Measurements from ENCODE around the gene RAN. TPM values are rescaled to one million over a fixed set of nuclear protein-coding genes. Genes with fewer than 3 reads are reported as not detected.

Gene RAN
- total RNA-seq, 1 donor from 2014 or later = 748 TPM

GRCh38 chr12:130850418-130851021, 21.3 kb upstream of the RAN start:
- ChIA-PET POLR2A (no interaction called here), CTCF (no interaction called here)
- no peak for ATAC-seq (ENCODE audit: low read depth)
- Mint-ChIP-seq H3K4me3 (no peak overlapping the region), H3K9me3 (no peaks in the 10 kb centered on the region), H3K36me3 (ENCODE audit: low read depth) (no peaks in the 10 kb centered on the region), H3K27me3 (peaks cover 18% of the 10 kb centered on the region), H3K27ac (no peak overlapping the region), H3K4me1 (no peaks in the 10 kb centered on the region)
- TF ChIP-seq CTCF (IDR thresholded peaks at IDR 0.05) = no peak
- no peak for DNase-seq
- intact Hi-C loops (cut with micrococcal nuclease) = no loop called here

- ChIA-PET POLR2A (no interaction called here), CTCF (no interaction called here)
- no peak for ATAC-seq (ENCODE audit: low read depth)
- peaks cover 9% of the 10 kb centered on the region for H3K9me3 Mint-ChIP-seq
- TF ChIP-seq CTCF (IDR thresholded peaks at IDR 0.05) = no peak
- intact Hi-C loops (cut with micrococcal nuclease) = no loop called here
- no peaks in the 10 kb centered on the region for H3K4me1 Mint-ChIP-seq
- no peak for DNase-seq
- no peak overlapping the region for H3K27ac Mint-ChIP-seq
- no peaks in the 10 kb centered on the region for H3K36me3 Mint-ChIP-seq (ENCODE audit: low read depth)
- no peak overlapping the region for H3K4me3 Mint-ChIP-seq
- peaks cover 10% of the 10 kb centered on the region for H3K27me3 Mint-ChIP-seq
Observed at GRCh38 chr12:130856088-130856487, 15.8 kb upstream of the RAN start.

- no peak for TF ChIP-seq CTCF (IDR thresholded peaks at IDR 0.05)
- H3K27me3 Mint-ChIP-seq = peaks cover 6% of the 10 kb centered on the region
- ChIA-PET POLR2A (no interaction called here), CTCF (no interaction called here)
- no peak for DNase-seq
- peaks cover 9% of the 10 kb centered on the region for H3K9me3 Mint-ChIP-seq
- no peak overlapping the region for H3K4me3 Mint-ChIP-seq
- ATAC-seq (ENCODE audit: low read depth) = no peak
- H3K27ac Mint-ChIP-seq = no peak overlapping the region
- intact Hi-C loops (cut with micrococcal nuclease) = no loop called here
- no peaks in the 10 kb centered on the region for H3K4me1 Mint-ChIP-seq
- H3K36me3 Mint-ChIP-seq (ENCODE audit: low read depth) = no peaks in the 10 kb centered on the region
Observed at GRCh38 chr12:130858084-130858483, 13.8 kb upstream of the RAN start.

GRCh38 chr12:130859161-130859560, 12.7 kb upstream of the RAN start:
- no peaks in the 10 kb centered on the region for H3K36me3 Mint-ChIP-seq (ENCODE audit: low read depth)
- H3K27me3 Mint-ChIP-seq = peaks cover 6% of the 10 kb centered on the region
- ChIA-PET POLR2A (no interaction called here), CTCF (no interaction called here)
- ATAC-seq (ENCODE audit: low read depth) (no peak), DNase-seq (no peak)
- TF ChIP-seq CTCF (IDR thresholded peaks at IDR 0.05) = no peak
- no peak overlapping the region for H3K27ac Mint-ChIP-seq
- H3K4me1 Mint-ChIP-seq = no peaks in the 10 kb centered on the region
- H3K4me3 Mint-ChIP-seq = no peak overlapping the region
- peaks cover 9% of the 10 kb centered on the region for H3K9me3 Mint-ChIP-seq
- intact Hi-C loops (cut with micrococcal nuclease) = no loop called here

GRCh38 chr12:130860311-130860710, 11.6 kb upstream of the RAN start:
- no peak for ATAC-seq (ENCODE audit: low read depth)
- no peak overlapping the region for H3K4me3 Mint-ChIP-seq

More at GRCh38 chr12:130860311-130860710, 11.6 kb upstream of the RAN start:
- no peak for DNase-seq
- Mint-ChIP-seq H3K9me3 (peaks cover 9% of the 10 kb centered on the region), H3K4me1 (no peaks in the 10 kb centered on the region), H3K27ac (no peak overlapping the region), H3K27me3 (peaks cover 2% of the 10 kb centered on the region), H3K36me3 (ENCODE audit: low read depth) (no peaks in the 10 kb centered on the region)
- intact Hi-C loops (cut with micrococcal nuclease) = no loop called here
- CTCF ChIA-PET = no interaction called here
- POLR2A ChIA-PET = no interaction called here
- no peak for TF ChIP-seq CTCF (IDR thresholded peaks at IDR 0.05)

Measured in activated B cell treated with CpG ODN at 0.5 μM for 24 hours (primary cell).